Activated effector memory CD4-positive, alpha-beta T cell treated with Interleukin-2 at 50 U/mL for 16 hours (primary cell): ENCODE results near the gene IL17D.
"Not testable (repeated sequence)": the region's sequence is repeated elsewhere in the genome, so short reads cannot be mapped to it uniquely, and the experiment has no call there.

Experiments
- DNase-seq: peaks from one replicate; pipeline ENCODE4 v3.0.0-alpha.2; 2020

The IL17D gene

GRCh38 chr13:20721058-20721453, 17.6 kb downstream of the IL17D start:
- DNase-seq: no peak

DNA sequence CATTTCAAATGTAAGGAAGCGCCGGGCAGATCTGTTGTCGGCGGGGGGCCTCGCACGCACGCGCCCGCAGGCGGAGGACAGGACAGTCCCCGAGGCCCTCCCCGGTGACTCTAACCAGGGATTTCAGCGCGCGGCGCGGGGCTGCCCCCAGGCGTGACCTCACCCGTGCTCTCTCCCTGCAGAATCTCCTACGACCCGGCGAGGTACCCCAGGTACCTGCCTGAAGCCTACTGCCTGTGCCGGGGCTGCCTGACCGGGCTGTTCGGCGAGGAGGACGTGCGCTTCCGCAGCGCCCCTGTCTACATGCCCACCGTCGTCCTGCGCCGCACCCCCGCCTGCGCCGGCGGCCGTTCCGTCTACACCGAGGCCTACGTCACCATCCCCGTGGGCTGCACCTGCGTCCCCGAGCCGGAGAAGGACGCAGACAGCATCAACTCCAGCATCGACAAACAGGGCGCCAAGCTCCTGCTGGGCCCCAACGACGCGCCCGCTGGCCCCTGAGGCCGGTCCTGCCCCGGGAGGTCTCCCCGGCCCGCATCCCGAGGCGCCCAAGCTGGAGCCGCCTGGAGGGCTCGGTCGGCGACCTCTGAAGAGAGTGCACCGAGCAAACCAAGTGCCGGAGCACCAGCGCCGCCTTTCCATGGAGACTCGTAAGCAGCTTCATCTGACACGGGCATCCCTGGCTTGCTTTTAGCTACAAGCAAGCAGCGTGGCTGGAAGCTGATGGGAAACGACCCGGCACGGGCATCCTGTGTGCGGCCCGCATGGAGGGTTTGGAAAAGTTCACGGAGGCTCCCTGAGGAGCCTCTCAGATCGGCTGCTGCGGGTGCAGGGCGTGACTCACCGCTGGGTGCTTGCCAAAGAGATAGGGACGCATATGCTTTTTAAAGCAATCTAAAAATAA, 18.2 kb downstream of the IL17D start:
- DNase-seq: no peak

- no peak for DNase-seq
Measured at GRCh38 chr13:20727856-20728255, 24.4 kb downstream of the IL17D start.

DNA sequence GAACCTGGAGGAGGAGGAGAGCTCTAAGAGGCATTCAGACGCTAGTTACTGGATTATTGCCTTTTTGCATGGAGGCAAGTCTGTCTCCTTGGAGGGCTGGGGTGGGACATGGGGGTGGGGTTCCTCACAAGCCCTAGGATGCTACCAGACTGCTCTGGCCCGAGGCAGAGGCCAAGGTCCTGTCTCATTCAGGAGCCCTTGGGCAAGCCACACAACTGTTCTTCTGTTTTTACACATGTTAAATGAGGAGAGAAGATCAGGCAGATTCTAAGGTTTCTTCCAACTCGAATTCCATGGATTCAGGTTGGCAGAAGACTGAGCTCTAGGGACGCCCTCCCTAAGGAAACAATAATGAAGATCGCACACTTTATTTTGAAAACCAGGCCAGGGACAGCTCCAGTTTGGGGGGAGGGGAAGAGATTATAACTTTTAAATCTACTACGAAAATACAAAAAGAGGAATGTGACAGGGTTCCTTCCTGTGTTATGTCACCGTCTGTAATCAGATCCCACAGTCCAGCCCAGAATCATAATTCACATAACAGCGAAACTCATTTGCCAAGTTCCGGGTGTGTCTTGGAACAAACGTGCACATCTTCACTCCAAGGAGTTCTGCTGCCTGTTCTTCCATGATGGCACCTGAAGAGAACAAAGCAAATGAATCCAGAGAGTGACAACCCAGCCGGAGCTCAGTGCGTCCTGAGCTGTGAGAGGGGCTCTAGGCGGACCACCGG, 25.2 kb downstream of the IL17D start:
- DNase-seq: no peak

DNA sequence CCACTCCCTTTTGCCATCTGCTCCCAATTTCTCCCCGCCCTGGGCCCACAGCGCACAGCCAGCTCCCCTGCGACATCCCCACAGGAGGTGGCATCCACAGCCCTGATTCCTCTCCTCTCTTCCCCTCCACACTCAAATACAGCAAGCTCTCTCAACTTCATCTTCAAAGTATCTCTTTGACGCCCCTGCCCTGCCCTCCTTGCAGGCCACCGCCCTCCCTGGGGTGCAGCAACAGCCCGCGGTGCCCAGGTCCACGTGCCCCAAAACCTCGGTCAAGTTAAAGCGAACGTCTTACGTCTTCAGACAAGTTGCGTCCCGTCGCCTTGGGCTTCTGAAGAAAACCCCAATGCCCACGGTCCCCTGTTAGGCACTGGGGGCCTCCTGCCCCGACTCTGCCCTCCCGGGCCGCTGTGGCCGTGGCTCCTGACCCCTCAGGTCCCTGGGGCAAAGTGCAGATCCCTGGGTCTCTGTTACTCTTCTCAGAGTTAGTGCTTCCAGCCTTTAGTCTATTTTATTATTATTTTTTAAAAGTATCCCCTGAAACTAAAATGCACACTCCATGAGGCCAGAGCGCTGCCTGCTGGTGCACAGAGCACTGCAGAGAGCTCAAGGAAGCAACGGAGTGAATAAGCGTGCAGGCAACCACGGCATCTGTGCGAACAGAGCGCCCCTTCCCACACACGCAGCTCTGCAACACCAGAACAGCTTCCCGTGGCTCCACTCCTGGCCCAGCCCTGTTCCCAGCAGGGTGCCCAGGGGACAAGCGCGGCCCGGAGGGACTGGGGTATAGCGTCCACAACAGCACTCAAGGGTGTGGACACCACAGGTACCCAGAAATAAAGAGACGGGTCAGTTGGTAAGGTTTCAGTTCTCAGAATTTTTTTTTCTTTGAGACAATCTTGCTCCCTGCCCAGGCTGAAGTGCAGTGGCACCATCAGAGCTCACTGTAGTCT, 26.4 kb downstream of the IL17D start:
- DNase-seq: no peak

GRCh38 chr13:20738616-20739015, 35.1 kb downstream of the IL17D start:
- no peak for DNase-seq

DNA sequence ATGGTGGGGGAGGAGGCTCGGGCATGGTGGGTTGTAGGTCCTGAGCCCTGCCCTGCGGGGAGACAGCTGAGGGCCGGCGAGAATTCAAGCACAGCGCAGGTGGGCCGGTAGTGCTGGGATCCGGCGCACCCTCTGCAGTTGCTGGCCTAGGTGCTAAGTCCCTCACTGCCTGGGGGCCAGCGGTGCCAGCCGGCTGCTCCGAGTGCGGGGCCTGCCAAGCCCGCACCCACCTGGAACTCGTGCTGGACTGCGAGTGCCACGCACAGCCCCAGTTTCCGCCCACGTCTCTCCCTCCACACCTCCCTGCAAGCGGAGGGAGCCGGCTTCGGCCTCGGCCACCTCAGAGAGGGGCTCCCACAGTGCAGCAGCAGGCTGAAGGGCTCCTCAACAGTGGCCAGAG, 36.5 kb downstream of the IL17D start:
- DNase-seq: no peak

- not testable (repeated sequence) for DNase-seq
Measured at GRCh38 chr13:20743830-20744404, 40.4 kb downstream of the IL17D start.

- no peak for DNase-seq
Measured at GRCh38 chr13:20749377-20749776, 45.9 kb downstream of the IL17D start.

DNA sequence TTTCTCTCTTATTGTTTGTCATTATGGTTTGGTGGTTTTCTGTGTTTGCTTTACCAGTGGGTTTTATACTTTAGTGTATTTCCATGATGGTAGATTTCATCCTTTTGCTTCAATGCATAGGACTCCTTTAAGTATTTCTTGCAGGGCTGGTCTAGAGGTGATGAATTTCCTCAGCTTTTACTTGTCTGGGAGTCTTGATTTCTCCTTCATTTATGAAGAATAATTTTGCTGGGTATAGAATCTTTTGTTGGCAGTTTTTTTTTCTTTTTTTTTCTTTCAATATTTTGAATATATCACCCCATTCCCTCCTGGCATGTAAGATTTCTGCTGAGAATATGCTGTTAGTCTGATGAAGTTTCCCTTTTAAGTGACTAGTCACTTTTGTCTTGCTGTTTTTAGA, 50.5 kb downstream of the IL17D start:
- DNase-seq: no peak

DNA sequence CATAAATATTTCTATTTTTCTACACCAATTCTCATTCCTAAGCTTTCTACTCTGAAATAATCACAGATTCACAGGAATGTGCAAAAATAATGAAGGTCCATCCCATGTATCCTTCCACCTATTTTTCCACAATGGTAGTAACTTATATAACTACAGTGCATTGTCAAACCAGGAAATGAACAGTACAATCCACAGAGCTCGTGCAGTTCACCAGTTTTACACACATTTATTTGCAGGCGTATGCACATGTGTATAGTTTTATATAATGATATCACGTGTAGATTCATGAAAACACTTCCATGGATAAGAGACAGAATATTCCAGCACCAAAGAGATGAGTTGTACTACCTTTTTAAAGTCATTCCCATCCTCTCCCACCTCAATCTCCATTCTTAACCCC, 57.4 kb downstream of the IL17D start:
- no peak for DNase-seq

- no peak for DNase-seq
Measured at GRCh38 chr13:20767309-20767943, 63.9 kb downstream of the IL17D start.

GRCh38 chr13:20769091-20769490, 65.6 kb downstream of the IL17D start:
- no peak for DNase-seq

- DNase-seq: no peak
Measured at GRCh38 chr13:20769834-20770233, 66.3 kb downstream of the IL17D start.
